HG03442 (cell line): ENCODE measurements around the gene FUT6.
"Not testable (repeated sequence)": the region's sequence is repeated elsewhere in the genome, so short reads cannot be mapped to it uniquely, and the experiment has no call there.

ENCODE experiments used
- ATAC-seq: cut with Tn5 transposase; IDR thresholded peaks from one replicate; pipeline ENCODE4 v1.9.1; 2021; ENCODE audit warnings: mild to moderate bottlenecking, moderate library complexity; ENCODE audit not compliant: unreplicated experiment

Gene FUT6, protein sequence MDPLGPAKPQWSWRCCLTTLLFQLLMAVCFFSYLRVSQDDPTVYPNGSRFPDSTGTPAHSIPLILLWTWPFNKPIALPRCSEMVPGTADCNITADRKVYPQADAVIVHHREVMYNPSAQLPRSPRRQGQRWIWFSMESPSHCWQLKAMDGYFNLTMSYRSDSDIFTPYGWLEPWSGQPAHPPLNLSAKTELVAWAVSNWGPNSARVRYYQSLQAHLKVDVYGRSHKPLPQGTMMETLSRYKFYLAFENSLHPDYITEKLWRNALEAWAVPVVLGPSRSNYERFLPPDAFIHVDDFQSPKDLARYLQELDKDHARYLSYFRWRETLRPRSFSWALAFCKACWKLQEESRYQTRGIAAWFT

DNA sequence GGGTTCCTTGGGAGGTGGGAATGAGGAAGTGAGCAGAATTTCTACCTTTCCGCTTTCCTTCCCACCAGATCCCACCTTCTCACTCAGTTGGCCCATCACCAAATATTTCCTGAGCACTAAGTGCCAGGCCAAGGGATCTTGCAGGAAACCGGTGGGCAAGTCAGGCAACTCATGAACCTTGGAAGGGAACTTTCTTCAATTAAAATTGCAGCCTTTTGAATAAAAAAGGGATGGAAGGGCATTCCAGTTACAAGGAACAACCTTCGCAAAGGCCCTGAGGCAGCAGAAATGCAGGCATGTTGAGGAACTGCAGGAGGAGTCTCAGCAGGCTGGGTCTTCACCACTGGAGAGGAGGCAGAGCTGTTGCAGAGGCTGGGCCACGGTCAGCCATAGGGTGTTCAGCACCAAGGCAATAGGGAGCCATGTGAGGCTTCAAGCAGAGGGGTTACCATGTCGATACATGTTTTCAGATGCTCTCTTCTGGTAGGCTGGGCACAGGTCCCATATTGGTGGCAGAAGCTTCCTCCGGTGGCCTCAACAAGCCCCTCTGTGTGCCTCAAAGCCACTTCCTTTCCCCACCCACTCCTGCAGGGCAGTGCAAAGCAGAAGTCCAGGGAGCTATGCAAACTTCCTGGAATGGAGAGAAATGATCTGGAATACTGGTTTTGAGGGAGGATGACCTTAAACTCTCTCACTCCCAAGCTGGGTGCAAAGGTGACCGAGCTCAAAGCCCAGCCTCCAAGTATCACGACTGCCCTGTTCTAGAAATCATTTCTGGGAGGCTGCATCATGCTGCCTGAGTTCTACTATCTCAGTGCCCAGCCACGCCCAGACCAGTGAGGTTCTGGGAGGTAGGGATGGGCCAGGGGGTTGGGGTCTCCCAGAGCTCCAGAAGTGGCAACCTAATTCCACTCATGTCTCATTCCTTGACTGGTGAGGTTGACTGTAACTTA, at the start of gene FUT6:
Gene FUT6, minus strand, starts transcription at position 638 of the 953 bp plus-strand sequence. CDS start 7,135 bp downstream, outside the sequence.
- ATAC-seq, result no peak

DNA sequence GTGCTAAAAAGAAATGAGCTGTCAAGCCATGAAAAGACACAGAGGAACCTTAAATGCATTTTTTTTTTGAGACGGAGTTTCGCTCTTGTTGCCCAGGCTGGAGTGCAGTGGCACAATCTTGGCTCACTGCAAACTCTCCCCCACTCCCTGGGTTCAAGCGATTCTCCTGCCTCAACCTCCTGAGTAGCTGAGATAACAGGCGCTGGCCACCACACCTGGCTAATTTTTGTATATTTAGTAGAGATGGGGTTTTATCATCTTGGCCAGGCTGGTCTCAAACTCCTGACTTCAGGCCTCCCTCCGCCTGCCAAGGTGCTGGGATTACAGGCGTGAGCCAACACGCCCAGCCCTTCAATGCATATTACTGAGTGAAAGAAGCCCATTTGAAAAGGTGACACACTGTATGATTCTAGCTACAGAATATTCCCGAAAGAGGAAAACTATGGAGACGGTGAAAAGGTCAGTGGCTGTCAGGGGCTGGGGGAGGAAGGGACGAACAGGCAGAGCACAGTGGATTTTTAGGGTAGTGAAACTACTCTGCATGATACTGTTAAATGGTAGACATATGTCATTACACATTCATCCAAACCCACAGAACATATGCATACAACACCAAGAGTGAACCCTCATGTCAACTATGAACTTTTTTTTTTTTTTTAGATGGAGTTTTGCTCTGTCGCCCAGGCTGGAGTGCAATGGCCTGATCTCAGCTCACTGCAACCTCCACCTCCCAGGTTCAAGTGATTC, 44.7 kb upstream of the FUT6 start:
- ATAC-seq, result not testable (repeated sequence)

DNA sequence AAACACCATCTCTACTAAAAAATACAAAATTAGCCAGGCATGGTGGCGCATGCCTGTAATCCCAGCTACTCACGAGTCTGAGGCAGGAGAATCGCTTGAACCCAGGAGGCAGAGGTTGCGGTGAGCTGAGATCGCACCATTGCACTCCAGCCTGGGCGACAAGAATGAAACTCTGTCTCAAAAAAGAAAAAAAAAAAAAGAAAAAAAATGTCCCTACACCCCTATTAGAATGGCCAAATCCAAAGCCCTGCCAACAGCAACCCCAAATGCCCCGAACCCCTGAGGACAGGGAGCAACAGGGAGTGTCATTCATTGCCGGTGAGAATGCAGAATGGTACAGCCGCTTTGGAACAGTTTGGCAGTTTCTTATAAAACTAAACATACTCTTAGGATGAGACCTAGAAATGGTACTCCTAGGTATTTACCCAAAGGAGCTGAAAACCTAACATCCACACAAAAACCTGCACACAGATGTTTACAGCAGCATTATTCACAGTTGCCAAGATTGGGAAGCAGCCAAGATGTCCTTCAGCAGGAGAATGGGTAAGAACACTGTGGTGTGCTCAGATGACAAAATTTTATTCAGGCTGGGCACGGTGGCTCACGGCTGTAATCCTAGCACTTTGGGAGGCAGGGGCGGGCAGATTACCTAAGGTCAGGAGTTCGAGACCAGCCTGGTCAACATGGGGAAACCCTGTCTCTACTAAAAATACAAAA, 43.8 kb upstream of the FUT6 start:
- ATAC-seq, result not testable (repeated sequence)

DNA sequence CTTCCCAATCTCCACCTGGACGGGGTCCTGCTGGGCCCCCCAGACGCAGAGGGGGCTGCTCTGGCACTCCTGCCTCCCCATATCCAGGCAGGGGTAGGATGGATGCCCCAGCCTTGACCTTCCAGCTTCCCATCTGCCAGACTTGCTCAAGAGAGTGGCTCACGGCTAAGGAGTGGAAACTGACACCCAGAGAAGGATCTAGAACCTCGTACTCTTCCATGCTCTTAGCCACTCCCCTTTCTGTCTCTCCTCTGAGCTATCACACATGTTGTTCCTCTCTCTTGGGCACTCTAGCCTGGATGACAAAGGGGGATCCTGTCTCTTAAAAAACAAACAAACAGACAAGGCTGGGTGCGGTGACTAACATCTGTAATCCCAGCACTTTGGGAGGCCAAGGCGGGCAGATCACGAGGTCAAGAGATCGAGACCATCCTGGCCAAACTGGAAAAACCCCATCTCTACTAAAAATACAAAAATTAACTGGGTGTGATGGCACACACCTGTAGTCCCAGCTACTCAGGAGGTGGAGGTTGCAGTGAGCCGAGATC, 43.0 kb upstream of the FUT6 start:
- no peak for ATAC-seq

DNA sequence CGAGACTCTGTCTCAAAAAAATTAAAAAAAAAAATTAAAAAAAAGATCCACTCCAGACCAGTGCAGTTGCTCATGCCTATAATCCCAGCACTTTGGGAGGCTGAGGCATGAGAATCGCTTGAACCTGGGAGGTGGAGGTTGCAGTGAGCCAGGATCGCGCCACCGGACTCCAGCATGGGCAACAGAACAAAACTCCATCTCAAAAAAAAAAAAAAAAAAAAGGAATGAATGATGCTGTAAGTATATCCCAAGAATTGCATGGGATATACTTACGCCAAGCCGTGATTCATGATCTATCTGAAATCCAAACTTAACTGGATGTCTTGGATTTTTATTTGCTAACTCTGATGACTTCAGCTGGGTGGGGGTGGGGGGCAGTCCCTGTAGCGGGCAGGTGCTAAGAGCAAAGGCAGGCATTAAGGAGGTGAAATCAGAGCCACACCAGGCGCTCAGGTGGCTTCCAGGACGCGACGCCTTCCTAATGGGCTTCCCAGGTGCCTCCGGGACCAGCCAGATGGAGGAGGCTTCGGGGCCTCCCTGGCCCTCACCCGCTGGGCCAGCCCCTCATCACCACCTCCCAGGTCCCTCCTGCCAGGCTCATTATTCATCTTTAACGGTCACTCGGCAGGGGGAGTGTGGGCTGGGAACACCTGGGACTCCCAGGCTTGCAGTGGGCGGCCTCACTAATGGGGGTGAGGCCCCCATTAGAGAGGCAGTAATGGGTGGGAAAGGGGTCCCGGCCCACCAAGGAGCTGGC, 42.2 kb upstream of the FUT6 start:
- ATAC-seq, result no peak

DNA sequence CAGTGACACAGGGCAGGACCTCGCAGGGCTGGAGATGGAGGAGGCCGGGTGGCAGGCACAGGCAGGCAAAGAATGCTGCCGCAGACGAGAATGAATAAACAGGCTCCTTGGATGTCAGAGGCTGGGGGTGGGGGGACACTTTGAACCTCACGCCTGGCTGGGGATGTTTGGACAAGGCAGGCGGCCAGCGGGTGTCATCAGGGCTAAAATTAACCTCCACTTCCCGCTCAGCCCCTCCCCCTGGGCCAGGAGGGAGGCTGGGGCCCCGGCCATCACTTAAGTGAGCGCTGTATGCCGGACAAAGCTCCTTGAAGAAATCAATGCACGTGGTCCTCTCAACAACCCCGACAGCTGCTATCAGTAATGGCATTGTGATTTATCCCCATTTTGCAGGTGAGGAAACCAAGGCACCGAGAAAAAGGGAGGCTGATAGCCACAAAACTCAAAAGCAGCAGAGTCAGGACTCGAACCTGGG, 41.1 kb upstream of the FUT6 start:
- ATAC-seq, result no peak

DNA sequence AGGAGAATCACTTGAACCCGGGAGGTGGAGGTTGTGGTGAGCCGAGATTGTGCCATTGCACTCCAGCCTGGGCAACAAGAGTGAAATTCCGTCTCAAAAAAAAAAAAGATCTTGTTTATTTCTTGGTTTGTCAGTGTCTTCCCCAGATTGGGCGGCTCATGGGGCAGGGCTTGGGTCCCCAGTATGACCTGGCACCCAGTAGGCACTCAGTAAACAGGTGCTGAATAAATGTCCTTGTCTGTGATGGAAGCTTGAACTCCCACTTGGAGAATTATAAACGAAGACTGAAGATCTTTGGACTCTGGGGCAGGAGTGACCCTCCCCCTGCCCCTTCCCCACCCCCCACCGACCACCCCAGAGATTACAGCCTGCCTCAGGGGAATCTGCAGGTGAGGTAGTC, 40.7 kb upstream of the FUT6 start:
- no peak for ATAC-seq

DNA sequence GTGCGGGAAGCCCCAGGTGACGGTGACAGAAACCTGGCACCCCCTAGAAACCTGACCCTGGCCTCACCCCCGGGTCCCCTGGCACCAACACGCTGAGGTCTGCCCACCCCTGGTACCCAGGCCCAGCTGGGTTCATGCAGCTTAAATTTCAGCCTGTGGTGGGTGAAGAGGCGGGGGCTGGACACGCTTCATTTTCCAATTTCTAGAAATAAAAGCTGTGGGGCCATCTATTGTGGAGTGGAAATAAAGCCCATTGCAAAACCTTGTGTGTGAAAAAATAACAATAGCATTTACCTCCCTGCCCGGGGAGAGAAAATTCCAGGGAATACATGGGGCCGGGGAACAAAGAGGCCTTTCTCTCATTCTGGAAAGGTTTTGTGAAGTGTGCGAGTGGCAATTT, 38.4 kb upstream of the FUT6 start:
- ATAC-seq, result no peak

DNA sequence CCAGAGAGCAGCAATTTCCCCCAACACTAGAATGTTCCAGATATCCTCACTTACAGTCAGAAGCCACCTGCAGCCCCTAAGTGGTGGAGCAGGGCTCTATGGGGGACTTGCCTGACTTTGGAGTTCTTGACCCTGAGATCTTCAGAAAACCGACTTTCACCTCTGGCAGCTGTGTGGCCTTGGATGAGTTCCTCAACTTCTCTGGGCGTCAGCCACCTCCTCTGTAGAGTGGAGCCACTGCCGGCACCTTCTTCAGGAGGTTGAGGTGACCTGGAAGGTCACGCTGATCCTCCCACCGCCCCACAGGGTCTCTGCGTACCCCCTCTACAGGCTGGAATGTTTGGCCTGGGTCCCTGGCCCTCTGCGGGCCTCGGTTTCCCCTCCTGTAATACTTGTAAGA, 37.9 kb upstream of the FUT6 start:
- ATAC-seq, result no peak

DNA sequence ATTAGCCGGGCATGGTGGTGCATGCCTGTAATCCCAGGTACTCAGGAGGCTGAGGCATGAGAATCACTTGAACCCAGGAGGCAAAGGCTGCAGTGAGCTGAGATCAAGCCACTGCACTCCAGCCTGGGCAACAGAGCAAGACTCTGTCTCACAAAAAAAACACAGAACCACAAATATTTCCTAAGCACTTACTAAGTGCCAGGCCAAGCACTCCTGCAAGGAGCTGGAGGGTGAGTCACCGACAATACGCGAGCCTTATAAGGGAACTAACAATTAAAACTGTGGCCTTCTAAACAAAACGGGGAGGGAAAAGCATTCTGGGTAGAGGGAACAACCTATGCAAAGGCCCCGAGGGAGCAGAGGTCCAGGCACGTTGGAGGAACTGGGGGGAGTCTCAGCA, 35.0 kb upstream of the FUT6 start:
- ATAC-seq, result not testable (repeated sequence)

DNA sequence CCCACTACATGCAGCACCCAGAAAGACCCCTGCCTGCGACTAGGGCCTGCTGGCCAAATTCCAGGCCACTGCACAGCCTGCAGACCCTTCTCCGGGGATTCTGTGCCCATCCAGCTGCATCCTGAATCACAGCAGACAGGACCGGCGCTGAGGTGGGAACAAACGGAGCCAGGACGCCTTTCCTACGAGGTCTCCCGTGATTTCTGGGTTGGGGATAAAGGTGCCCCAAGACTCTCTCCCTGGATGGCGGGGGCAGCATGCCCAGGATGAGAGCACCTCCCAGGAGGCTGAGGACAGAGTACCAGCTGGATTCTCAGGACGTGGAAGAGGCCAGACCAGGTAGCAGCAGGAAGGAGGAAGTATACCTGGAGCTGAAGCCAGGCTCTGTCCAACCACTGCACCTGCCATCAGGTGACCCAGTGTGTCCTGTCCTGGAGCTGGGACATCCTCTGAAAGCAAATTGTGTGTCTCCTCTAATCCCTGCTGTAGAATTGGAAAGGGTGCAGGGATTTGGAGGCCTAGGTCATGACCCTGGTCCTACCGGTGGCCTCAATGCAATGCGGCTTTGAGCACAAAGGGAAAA, 34.2 kb upstream of the FUT6 start:
- ATAC-seq, result no peak

DNA sequence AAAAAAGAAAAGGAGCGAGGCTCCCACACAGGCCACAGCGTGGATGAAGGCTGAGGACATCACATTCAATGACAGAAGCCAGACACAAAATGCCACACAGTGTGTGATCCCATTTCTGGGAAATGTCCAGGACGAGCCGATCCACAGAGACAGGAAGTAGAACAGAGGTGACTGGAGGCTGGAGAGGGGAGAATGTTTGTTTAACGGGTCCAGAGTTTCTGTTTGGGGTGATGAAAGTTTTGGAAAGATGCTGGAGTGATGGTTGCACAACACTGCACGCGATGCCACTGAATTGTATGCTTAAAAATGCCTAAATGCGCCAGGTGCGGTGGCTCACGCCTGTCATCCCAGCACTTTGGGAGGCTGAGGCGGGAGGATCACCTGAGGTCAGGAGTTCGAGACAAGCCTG, 31.5 kb upstream of the FUT6 start:
- no peak for ATAC-seq

DNA sequence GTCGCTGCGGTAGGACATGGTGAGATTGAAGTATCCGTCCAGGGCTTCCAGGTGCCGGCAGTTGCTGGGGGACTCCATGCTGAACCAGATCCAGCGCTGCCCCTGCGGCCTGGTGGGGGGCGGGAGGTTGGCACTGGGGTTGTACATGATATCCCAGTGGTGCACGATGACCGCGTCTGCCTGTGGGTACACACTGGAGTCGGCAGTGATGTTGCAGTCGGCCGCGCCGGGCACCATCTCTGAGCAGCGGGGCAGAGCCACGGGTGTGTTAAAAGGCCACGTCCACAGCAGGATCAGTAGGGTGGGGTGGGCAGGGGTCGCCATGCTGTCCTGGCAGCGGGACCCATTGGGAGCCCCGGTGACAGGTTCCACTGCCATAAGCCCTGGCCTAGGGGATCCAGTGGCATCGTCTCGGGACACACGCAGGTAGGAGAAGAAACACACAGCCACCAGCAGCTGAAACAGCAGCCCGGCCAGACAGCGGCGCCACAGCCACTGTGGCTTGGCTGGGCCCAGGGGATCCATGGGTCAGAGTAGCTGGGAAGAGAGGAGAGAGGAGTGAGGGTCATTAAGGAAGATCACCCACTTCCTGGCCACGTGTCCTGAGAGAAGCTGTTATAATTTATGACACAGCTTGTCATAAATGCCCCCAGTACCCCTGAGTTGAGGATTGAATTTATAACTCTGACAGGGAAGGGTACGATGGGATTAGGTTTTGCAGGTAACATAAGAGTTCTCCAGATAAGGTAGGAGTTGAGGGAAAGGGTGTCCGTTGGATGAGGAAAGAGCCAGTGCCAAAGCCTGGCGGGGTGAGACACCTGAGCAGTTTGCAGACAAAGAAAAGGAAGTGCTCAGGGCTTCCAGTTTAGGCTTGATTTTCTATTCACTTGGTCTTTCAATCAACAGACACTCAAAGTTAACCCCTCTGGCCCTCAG, 28.0 kb upstream of the FUT6 start:
- ATAC-seq, result no peak

DNA sequence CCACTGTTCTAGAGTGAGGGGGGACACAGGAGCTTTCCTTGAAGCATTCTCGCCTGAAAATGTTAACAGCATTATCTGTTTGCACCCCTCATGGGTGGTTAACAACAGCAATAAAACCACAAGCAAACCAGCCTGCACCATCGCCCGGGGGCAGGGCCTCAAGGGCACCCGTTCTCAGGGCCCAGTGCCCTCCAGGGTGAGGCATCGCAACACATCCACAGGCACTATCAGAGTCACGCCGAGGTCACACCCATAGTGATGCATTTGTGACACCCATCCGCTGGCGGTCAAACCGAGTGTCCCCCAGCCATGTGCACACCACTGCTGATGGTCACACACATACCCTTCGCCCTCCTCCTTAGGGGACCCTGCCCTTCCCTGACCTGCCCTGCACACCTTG, 26.3 kb upstream of the FUT6 start:
- no peak for ATAC-seq

DNA sequence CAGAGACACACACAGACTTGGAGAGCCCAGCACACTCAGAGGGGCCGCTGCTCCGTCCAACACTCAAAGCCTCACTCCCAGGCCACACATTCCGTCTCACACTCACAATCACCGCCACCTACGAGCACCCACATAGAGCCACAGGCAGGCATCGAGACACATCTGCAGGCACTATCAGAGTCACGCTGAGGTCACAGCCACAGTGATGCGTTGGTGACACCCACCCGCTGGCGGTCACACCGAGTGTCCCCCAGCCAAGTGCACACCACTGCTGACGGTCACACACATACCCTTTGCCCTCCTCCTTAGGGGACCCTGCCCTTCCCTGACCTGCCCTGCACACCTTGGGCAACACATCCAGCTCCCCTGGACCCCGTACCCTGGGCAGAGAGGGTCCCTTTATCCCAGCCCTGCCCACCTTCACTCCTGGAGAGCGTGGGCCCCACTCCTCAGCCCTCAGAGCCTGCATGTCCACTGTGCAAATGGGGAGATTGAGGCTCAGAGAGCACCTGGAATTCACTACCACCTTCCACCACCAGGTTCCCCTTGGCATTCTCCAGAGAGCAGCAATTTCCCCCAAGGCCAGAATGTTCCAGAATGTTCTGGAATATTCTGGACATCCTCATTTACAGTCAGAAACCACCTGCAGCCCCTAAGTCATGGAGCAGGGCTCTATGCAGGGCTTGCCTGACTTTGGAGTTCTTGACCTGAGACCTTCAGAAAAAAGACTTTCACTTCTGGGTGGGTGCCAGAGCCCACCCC, 25.4 kb upstream of the FUT6 start:
- ATAC-seq, result no peak

DNA sequence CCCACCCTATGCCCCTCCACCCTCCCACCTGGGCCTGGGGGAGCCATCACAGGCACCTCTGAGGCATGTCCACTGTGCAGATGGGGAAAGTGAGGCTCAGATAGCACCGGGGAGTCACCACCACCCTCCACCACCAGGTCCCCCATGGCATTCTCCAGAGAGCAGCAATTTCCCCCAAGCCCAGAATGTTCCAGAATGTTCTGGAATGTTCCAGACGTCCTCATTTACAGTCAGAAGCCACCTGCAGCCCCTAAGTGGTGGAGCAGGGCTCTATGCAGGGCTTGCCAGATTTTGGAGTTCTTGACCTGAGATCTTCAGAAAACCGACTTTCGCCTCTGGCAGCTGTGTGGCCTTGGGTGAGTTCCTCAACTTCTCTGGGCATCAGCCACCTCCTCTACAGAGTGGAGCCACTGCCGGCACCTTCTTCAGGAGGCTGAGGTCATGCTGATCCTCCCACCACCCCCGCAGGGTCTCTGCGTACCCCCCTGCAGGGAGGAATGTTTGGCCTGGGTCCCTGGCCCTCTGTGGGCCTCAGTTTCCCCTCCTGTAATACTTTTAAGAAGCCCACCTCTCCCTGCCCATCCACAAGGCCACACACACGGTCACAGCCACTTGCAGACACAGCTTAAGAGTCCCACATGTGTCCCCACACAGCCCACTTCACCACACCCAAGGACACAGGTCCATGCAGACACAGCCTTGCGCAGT, 24.7 kb upstream of the FUT6 start:
- no peak for ATAC-seq
